Stimulated activated CD4-positive, alpha-beta T cell treated with anti-CD3 and anti-CD28 coated beads, TNF-alpha, amount 100 ng/mL, for 24 hours (primary cell): ENCODE results near the gene ZNF629.

Experiments used
- DNase-seq, 3 experiments: peaks; one replicate each; pipeline ENCODE4 v3.0.0-alpha.2; 2020; ENCODE audit warnings: low read depth in 3 of 3

Gene ZNF629

DNA sequence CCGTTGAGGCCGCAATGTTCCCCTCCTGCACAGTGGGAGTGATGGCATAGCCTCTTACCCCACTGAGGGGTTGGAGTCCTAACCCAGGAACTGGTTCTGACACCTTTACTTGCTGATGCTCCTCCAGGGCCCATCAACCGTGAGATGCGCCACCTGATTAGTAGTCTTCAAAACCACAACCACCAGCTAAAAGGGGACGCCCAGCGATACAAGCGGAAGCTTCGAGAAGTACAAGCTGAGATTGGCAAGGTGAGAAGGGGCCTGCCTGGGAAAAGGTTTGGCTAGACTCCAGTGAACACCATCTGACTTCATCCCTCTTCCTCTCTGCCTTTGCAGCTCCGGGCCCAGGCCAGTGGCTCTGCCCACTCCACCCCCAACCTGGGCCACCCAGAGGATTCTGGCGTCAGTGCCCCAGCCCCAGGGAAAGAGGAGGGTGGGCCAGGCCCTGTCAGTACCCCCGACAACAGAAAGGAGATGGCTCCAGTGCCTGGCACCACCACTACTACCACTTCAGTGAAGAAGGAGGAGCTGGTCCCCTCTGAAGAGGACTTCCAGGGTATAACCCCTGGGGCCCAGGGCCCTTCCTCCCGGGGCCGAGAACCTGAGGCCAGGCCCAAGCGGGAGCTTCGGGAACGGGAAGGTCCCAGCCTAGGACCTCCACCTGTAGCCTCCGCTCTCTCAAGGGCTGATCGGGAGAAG, 19.1 kb downstream of the ZNF629 start:
- DNase-seq = no peak

DNA sequence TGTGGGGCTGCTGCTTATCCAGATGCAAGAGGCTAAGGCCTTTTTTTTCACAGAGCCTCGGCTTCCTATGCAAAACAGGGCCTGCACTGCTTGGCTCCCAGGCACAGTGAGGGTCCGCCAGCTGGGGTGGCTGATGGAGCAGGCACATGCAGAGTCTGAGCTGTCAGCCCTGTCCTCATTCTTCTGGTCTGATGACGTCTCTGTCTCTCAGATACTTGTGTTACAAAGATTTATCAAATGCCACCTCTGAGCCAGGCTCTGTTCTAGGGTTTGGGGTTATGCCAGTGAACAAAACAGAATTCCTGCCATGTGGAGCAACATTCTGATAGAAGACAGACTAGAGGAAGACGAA, 20.1 kb downstream of the ZNF629 start:
- DNase-seq = no peak

DNA sequence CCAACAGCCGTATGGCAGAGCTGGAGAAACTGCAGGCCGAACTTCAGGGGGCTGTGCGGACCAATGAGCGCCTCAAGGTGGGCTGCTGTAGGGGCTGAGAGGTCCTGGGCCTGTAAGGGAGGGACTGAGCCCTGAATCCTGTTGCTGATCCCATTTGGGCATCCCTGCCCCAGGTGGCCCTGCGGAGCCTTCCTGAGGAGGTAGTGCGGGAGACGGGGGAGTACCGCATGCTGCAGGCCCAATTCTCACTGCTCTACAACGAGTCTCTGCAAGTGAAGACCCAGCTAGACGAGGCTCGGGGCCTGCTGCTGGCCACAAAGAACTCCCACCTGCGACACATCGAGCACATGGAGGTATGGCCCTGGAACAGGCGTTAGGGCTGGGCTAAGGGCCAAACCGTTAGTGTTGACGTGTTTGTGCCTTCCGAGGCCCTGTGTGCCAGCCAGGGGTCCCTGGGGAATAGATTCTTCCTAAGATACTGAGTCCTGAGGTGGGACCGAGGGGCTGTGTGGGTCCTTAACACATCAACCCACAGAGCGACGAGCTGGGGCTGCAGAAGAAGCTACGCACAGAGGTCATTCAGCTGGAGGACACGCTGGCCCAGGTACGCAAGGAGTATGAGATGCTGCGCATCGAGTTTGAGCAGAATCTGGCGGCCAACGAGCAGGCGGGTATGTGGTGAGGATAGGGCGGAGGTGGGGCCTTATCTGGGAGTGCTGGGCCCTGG, 20.6 kb downstream of the ZNF629 start:
- no peak for DNase-seq

DNA sequence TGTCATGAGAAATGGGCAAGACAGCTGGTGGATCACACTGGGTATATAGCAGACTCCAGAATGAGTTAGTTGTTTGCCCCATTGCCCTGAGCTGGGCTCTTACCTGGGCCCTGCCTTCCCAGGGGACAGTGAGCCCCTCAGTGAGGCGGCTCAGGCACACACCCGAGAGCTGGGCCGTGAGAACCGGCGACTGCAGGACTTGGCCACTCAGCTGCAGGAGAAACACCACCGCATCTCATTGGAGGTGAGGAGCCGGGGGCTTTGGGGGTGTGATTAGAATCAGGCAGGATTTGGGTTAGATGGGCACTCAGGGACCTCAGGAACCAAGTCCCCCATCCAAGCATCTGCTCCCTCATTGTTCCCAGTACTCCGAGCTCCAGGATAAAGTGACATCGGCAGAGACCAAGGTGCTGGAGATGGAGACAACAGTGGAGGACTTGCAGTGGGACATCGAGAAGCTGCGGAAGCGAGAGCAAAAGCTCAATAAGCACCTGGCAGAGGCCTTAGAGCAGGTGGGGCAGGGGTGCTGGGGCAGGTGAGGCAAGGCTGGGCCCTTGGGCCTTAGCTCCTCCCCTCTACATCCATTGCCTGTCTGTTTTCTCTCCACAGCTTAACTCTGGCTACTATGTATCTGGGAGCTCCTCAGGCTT, 22.1 kb downstream of the ZNF629 start:
- no peak for DNase-seq

DNA sequence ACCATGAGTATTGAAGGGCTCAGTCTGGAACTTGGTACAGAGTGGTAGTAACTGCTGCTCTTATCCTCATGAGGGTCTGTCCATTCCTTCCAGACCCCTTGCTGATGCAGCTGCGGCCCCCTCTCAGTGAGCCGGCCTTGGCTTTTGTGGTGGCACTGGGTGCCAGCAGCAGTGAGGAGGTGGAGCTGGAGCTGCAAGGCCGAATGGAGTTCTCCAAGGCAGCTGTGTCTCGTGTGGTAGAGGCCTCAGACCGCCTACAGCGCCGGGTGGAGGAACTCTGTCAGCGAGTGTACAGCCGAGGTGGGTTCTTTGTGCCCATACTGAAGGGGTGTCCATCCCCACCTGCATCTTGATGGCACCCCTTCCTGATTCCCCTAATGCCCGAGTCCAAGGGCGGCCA, 22.9 kb downstream of the ZNF629 start:
- DNase-seq = no peak

DNA sequence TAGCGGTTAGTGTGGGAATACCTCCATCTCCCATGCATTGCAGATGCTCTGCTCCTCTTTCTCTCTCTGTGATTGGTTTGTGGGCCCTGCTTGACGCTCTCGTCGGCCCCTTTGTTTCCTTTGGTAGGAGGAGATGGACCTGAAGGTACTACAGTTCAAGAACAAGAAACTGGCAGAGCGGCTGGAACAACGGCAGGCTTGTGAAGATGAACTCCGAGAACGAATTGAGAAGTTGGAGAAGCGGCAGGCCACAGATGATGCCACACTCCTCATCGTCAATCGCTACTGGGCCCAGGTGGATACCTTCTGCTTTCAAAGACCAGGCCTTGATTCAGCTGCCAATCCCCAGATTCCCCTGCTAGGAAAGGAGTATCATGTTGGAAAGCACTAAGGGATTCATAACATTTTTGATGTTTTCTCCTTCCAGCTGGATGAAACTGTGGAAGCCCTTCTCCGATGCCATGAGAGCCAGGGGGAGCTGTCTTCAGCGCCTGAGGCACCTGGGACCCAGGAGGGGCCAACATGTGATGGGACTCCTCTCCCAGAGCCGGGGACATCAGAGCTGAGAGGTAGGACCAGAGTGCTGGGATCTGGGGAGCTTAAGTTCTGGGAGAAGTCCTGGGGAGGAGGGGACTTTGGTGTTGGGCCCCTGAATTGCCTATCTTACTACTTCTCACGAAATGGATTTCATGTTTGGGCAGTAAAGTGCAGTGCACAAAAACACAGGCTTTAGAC, 23.8 kb downstream of the ZNF629 start:
- no peak for DNase-seq

GRCh38 chr16:30761928-30762902, 24.8 kb downstream of the ZNF629 start, which contains the start of the genes CFAP119 and RNF40:
TSS of gene CFAP119 (minus strand) at chr16:30762062. CDS start at chr16:30761748, 314 bp downstream.
TSS of gene RNF40 (plus strand) at chr16:30762322. CDS start at chr16:30762546, 224 bp downstream.
- DNase-seq = peak; percentile 83 to 90 (median 84)

DNA sequence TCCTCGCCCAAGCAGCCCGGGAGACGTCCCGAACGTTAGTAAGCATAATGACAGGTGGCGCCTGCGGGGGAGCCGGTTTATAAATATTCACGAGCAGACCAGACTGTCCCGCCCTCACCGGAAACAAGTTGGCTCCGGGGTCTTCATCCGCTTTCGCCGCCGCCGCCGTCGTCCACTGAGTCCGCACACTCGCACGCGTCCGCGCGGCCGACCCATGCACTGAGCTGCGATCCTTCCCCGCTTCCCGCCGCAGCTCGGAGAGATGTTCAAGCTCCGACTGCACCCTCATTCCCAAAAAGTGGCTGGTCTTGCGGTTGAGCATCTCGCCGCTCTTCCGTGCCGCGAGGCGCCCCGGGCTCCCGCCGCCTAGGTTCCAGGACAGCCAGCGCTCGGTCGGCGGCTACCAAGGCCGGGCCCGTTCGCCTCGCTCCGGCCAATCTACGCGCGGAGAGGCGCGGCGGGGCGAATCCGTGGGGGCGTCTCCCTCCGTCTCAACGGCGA, 25.5 kb downstream of the ZNF629 start:
- peak; percentile 14 to 37 (median 33) for DNase-seq

- no peak for DNase-seq
These were observed 26.2 kb downstream of the ZNF629 start for GRCh38 chr16:30760577-30761426.

GRCh38 chr16:30760001-30760559, 26.9 kb downstream of the ZNF629 start:
- no peak for DNase-seq

DNA sequence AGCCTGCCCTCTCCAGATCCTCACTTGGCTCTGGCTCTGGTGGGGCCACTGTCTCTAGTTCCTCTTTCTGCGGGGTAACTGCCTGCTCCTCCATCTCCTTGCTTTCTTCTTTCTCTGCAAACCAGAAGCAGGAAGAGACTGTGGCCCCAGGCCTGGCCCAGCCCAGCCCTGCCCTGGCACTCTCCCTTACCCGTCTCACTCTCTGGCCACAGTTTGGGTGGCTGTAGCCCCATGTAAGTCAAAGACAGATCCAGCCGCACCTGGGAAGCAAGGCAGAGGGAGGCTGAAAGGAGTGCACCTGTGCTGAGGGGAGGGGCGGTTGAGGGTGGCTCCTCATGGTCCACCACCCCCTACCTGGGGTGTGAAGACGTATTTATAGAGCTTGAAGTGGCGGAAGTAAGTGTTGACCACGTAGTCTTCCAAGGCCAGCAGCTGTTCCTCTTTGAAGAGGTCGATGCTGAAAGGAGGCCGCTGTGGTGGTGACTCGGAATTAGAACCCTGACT, 28.0 kb downstream of the ZNF629 start:
- DNase-seq = no peak

- DNase-seq = no peak
These were observed 29.7 kb downstream of the ZNF629 start for GRCh38 chr16:30757316-30757715.

DNA sequence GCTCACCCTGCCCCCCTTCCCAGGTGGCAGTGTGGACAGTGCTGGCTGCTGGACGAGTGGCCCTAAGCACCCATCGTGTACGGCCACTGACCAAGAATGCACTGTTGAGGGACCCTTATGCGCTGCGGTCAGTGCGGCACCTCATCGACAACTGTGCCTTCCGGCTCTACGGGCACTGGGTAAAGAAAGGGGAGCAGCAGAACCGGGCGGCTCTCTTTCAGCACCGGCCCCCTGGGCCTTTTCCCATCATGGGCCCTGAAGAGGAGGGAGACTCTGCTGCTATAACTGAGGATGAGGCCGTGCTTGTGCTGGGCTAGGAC, 30.3 kb downstream of the ZNF629 start:
- DNase-seq = no peak

- no peak for DNase-seq
These were observed 30.8 kb downstream of the ZNF629 start for GRCh38 chr16:30755955-30756780.

DNA sequence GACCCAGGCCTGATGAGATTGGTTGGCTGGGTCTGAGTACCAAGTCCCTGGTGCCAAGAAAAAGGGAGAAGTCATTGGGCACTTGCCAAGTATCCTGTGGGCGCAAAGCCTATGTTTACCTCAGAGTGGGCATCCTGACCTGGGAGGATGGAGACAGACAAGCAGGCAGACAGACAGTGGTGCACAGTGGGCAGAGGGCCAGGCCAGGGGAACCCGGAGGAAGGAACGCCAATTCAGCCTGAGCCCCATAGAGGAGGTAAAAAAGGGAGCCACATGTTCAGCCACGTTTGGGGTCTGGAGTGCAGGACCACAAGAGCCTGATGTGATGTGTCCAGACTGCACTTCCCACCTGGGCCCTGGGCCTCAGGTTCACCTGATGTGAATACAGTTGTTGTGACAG, 33.4 kb downstream of the ZNF629 start:
- DNase-seq = no peak

- no peak for DNase-seq
These were observed 36.0 kb downstream of the ZNF629 start for GRCh38 chr16:30750876-30751465.

GRCh38 chr16:30750201-30750600, 36.8 kb downstream of the ZNF629 start:
- no peak for DNase-seq
